Stimulated activated CD4-positive, alpha-beta T cell treated with anti-CD3 and anti-CD28 coated beads, Interleukin-2, amount 100 ng/mL, for 24 hours (primary cell): ENCODE results near the gene EPB41L4B.

ENCODE experiments used
- DNase-seq, 2 donors: peaks; one replicate each; pipeline ENCODE4 v3.0.0-alpha.2; 2020

Gene EPB41L4B

GRCh38 chr9:109319626-109320241 lies 1.1 kb downstream of the EPB41L4B start:
- DNase-seq, result peak in 1 of 2 donors; percentile 22

GRCh38 chr9:109319017-109319625 lies 1.7 kb downstream of the EPB41L4B start:
- DNase-seq, result peak in 1 of 2 donors; percentile 4

- no peak for DNase-seq
Measured at GRCh38 chr9:109317979-109318741, 2.7 kb downstream of the EPB41L4B start.

GRCh38 chr9:109317311-109317978 lies 3.4 kb downstream of the EPB41L4B start:
- no peak for DNase-seq

GRCh38 chr9:109316207-109316640 lies 4.6 kb downstream of the EPB41L4B start:
- DNase-seq, result no peak

- no peak for DNase-seq
Measured at GRCh38 chr9:109315480-109316206, 5.2 kb downstream of the EPB41L4B start.

- DNase-seq, result no peak
Measured at GRCh38 chr9:109314011-109314531, 6.8 kb downstream of the EPB41L4B start.

GRCh38 chr9:109313351-109313750 lies 7.5 kb downstream of the EPB41L4B start:
- DNase-seq, result no peak

- DNase-seq, result no peak
Measured at GRCh38 chr9:109312783-109313182, 8.1 kb downstream of the EPB41L4B start.

GRCh38 chr9:109311731-109312130 lies 9.1 kb downstream of the EPB41L4B start:
- no peak for DNase-seq

GRCh38 chr9:109311286-109311685 lies 9.6 kb downstream of the EPB41L4B start:
- DNase-seq, result no peak

- no peak for DNase-seq
Measured at GRCh38 chr9:109310486-109310901, 10.4 kb downstream of the EPB41L4B start.

- no peak for DNase-seq
Measured at GRCh38 chr9:109309282-109309681, 11.6 kb downstream of the EPB41L4B start.

GRCh38 chr9:109307380-109308240 lies 13.2 kb downstream of the EPB41L4B start:
- DNase-seq, result no peak

GRCh38 chr9:109305801-109306200 lies 15.1 kb downstream of the EPB41L4B start:
- no peak for DNase-seq

- DNase-seq, result no peak
Measured at GRCh38 chr9:109304347-109304746, 16.5 kb downstream of the EPB41L4B start.

GRCh38 chr9:109303900-109304299 lies 17.0 kb downstream of the EPB41L4B start:
- no peak for DNase-seq

GRCh38 chr9:109302606-109303005 lies 18.3 kb downstream of the EPB41L4B start:
- DNase-seq, result no peak

GRCh38 chr9:109301012-109301411 lies 19.8 kb downstream of the EPB41L4B start:
- DNase-seq, result no peak

- DNase-seq, result no peak
Measured at GRCh38 chr9:109299891-109300290, 21.0 kb downstream of the EPB41L4B start.

- DNase-seq, result no peak
Measured at GRCh38 chr9:109297899-109298298, 23.0 kb downstream of the EPB41L4B start.
